ENCODE data around the gene ST7.

- TF ChIP-seq POLR2A (IDR thresholded peaks at IDR 0.05) (no peak), POLR2AphosphoS5 (IDR thresholded peaks at IDR 0.05) (no peak), CTCF (IDR thresholded peaks at IDR 0.05) (no peak)
Observed at GRCh38 chr7:117195361-117196029, 242.2 kb downstream of the ST7 start.

All from transverse colon (tissue), 4 donors.